Measurements from ENCODE around the gene PDE3B.

Gene PDE3B

GRCh38 chr11:14906578-14906977, 263.0 kb downstream of the PDE3B start:
- peaks cover 4% of the 10 kb centered on the region for H3K9me3 Mint-ChIP-seq
- H3K4me1 Mint-ChIP-seq = no peaks in the 10 kb centered on the region
- peaks cover 12% of the 10 kb centered on the region for H3K27me3 Mint-ChIP-seq (ENCODE audit: low read depth, poor library complexity)
- no peak for DNase-seq
- no peak for TF ChIP-seq CTCF (IDR thresholded peaks at IDR 0.05)
- no peaks in the 10 kb centered on the region for H3K36me3 Mint-ChIP-seq (ENCODE audit: low read depth)
- no peak overlapping the region for H3K4me3 Mint-ChIP-seq
- no peak overlapping the region for H3K27ac Mint-ChIP-seq

- Mint-ChIP-seq H3K4me1 (no peaks in the 10 kb centered on the region), H3K9me3 (peaks cover 4% of the 10 kb centered on the region), H3K27ac (no peak overlapping the region), H3K27me3 (ENCODE audit: low read depth, poor library complexity) (peaks cover 12% of the 10 kb centered on the region), H3K4me3 (no peak overlapping the region), H3K36me3 (ENCODE audit: low read depth) (no peaks in the 10 kb centered on the region)
- no peak for DNase-seq
- TF ChIP-seq CTCF (IDR thresholded peaks at IDR 0.05) = no peak
These were observed 263.4 kb downstream of the PDE3B start for GRCh38 chr11:14906993-14907392.

GRCh38 chr11:14907411-14908213, 264.0 kb downstream of the PDE3B start:
- no peaks in the 10 kb centered on the region for H3K36me3 Mint-ChIP-seq (ENCODE audit: low read depth)
- no peak overlapping the region for H3K27ac Mint-ChIP-seq
- TF ChIP-seq CTCF (IDR thresholded peaks at IDR 0.05) = peak; percentile 82
- peaks cover 12% of the 10 kb centered on the region for H3K27me3 Mint-ChIP-seq (ENCODE audit: low read depth, poor library complexity)
- no peaks in the 10 kb centered on the region for H3K4me1 Mint-ChIP-seq
- peak; percentile 81 for DNase-seq
- no peak overlapping the region for H3K4me3 Mint-ChIP-seq
- peaks cover 4% of the 10 kb centered on the region for H3K9me3 Mint-ChIP-seq

- Mint-ChIP-seq H3K4me1 (no peaks in the 10 kb centered on the region), H3K4me3 (no peak overlapping the region), H3K27ac (no peak overlapping the region), H3K9me3 (peaks cover 4% of the 10 kb centered on the region), H3K36me3 (ENCODE audit: low read depth) (no peaks in the 10 kb centered on the region), H3K27me3 (ENCODE audit: low read depth, poor library complexity) (peaks cover 12% of the 10 kb centered on the region)
- peak; percentile 53 for TF ChIP-seq CTCF (IDR thresholded peaks at IDR 0.05)
- DNase-seq = peak; percentile 17
These were observed 264.7 kb downstream of the PDE3B start for GRCh38 chr11:14908214-14908880.

GRCh38 chr11:14914536-14914935, 270.9 kb downstream of the PDE3B start:
- TF ChIP-seq CTCF (IDR thresholded peaks at IDR 0.05) = no peak
- Mint-ChIP-seq H3K9me3 (peaks cover 8% of the 10 kb centered on the region), H3K4me3 (no peak overlapping the region), H3K4me1 (no peaks in the 10 kb centered on the region), H3K27me3 (ENCODE audit: low read depth, poor library complexity) (peaks cover 4% of the 10 kb centered on the region), H3K27ac (no peak overlapping the region), H3K36me3 (ENCODE audit: low read depth) (no peaks in the 10 kb centered on the region)
- DNase-seq = no peak

Data from nephron progenitor cell (in vitro differentiated cells).